Choroid plexus epithelial cell (primary cell): ENCODE results near the gene SERPINE3.

ENCODE experiments used
- DNase-seq: peaks from one replicate; pipeline ENCODE4 v3.0.0-alpha.2; 2010; ENCODE audit warnings: low read depth
- H3K4me3 ChIP-seq: 2 replicates; pipeline ENCODE4 v1.5.1; 2011; ENCODE audit warnings: low read depth, mild to moderate bottlenecking, control low read depth, low read length, moderate library complexity
- TF ChIP-seq, protein P1 (sequence below): conservative IDR thresholded peaks from 2 replicates; pipeline ENCODE4 v1.5.1; 2011; ENCODE audit warnings: low read depth, mild to moderate bottlenecking, control low read depth, inconsistent platforms, low read length, moderate library complexity

The SERPINE3 gene

GRCh38 chr13:51373451-51373850 is 34.0 kb downstream of the SERPINE3 start:
- H3K4me3 ChIP-seq = no peak overlapping the region
- no peak for DNase-seq
- TF ChIP-seq, protein P1, sequence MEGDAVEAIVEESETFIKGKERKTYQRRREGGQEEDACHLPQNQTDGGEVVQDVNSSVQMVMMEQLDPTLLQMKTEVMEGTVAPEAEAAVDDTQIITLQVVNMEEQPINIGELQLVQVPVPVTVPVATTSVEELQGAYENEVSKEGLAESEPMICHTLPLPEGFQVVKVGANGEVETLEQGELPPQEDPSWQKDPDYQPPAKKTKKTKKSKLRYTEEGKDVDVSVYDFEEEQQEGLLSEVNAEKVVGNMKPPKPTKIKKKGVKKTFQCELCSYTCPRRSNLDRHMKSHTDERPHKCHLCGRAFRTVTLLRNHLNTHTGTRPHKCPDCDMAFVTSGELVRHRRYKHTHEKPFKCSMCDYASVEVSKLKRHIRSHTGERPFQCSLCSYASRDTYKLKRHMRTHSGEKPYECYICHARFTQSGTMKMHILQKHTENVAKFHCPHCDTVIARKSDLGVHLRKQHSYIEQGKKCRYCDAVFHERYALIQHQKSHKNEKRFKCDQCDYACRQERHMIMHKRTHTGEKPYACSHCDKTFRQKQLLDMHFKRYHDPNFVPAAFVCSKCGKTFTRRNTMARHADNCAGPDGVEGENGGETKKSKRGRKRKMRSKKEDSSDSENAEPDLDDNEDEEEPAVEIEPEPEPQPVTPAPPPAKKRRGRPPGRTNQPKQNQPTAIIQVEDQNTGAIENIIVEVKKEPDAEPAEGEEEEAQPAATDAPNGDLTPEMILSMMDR = no peak

DNA sequence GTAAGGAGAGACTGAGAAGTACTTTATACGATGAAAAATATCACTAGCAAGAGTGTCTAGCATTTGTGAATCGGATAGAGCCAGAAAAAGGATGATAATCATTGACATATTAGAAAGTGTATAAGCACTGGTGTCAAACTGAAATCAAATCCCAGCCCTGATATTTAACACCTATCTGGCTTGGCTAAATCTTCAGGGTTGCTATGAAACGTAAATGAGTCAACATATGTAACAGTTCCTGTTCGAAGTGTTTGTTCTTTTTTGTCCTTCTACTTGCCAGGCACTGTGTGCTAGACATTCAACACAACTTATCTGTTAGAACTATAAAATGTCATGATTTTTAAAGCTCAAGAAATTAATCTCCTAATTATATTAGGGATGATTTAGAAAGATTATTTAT is 40.8 kb downstream of the SERPINE3 start:
- no peak overlapping the region for H3K4me3 ChIP-seq
- DNase-seq = peak; percentile 75
- TF ChIP-seq, protein P1 = no peak

DNA sequence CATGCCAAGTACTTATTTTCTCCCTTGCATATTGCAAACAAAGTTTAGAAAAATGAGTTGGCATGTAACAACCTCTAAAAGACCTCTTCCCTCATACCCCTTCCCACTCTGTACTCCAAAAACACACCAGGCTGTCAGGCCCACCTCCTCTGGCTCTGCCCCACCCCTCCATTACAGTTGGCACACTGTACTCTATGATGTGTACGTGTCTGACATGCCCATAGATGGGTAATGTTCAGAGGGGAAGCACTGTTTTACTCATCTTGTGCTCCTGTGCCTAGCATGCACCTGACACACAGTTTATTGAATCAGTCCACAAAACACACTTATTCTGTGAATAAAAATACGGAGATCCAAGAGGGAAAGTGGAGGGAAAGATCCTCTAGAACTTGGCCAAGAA is 45.6 kb downstream of the SERPINE3 start:
- TF ChIP-seq, protein P1 = no peak
- H3K4me3 ChIP-seq = no peak overlapping the region
- DNase-seq = no peak

GRCh38 chr13:51394724-51395123 is 55.2 kb downstream of the SERPINE3 start:
- TF ChIP-seq, protein P1 = no peak
- no peak for DNase-seq
- H3K4me3 ChIP-seq = no peak overlapping the region

DNA sequence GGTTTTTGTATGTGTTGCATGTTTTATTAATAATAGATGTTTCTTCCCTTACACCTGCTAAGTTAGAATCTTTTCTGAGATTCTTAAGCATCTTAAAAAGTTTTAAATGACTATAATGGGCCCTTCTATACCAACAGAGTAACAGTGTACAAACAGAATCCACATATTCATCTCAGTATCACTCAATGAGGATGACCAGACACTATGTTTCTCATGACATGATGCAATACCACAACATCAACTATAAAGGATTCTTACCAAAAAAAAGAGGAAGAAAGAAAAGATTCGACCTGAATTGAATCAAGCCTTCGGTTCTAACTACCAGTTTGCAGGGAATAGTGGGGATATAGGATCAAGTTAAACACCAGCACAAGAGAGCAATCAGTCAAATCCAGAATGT is 56.9 kb downstream of the SERPINE3 start:
- TF ChIP-seq, protein P1 = no peak
- H3K4me3 ChIP-seq = no peak overlapping the region
- peak; percentile 57 for DNase-seq

GRCh38 chr13:51397262-51397941 is 57.9 kb downstream of the SERPINE3 start:
- DNase-seq = peak; percentile 92
- TF ChIP-seq, protein P1 = no peak
- H3K4me3 ChIP-seq = no peak overlapping the region

GRCh38 chr13:51405176-51405575 is 65.7 kb downstream of the SERPINE3 start:
- no peak overlapping the region for H3K4me3 ChIP-seq
- no peak for DNase-seq
- TF ChIP-seq, protein P1 = no peak
